Right atrium auricular region (tissue), 2 donors: Measurements from ENCODE around the gene PPT2. TPM values are rescaled to one million over a fixed set of nuclear protein-coding genes. Genes with fewer than 3 reads are reported as not detected.

Source experiments
- DNase-seq: peaks from one replicate; pipeline ENCODE4 v3.0.0-alpha.2; 2019; ENCODE audit warnings: low spot score
- H3K27ac ChIP-seq, 2 donors: fragments of 200-600 bp; sonication (generic); 1 replicate in 1 of 2; 2 replicates in 1 of 2; pipeline ENCODE4 v1.5.1; 2016 to 2019
- H3K27me3 ChIP-seq, 2 donors: fragments of 200-600 bp; sonication (generic); one replicate each; pipeline versions ENCODE4 v1.5.1 to v1.6.0; 2017 to 2019
- H3K36me3 ChIP-seq: fragments of 200-600 bp; sonication (generic); one replicate; pipeline ENCODE4 v1.5.1; 2016
- H3K4me1 ChIP-seq, 2 donors: fragments of 200-600 bp; sonication (generic); one replicate each; pipeline versions ENCODE4 v1.5.1 to v1.6.0; 2017 to 2019
- H3K4me3 ChIP-seq, 2 donors: fragments of 200-600 bp; sonication (generic); 1 replicate in 1 of 2; 2 replicates in 1 of 2; pipeline ENCODE4 v1.5.1; 2017 to 2019; ENCODE audit warnings: mild to moderate bottlenecking in 1 of 2, moderate library complexity in 1 of 2
- H3K9me3 ChIP-seq, 2 donors: fragments of 200-600 bp; sonication (generic); one replicate each; pipeline ENCODE4 v1.5.1; 2019
- total RNA-seq, 2 donors: library from RNA; depleted of rRNA; stranded (reverse); fragments of >200 nt; gene quantifications; one replicate each; pipeline ENCODE4 v1.1.0, GENCODE V29; 2016
- TF ChIP-seq, protein P1 (sequence below), 2 donors: fragments of 200-600 bp; sonication (generic); IDR thresholded peaks; one replicate each; pipeline ENCODE4 v1.5.1; 2019; ENCODE audit warnings: antibody characterized with exemption in 2 of 2

PPT2 gene
- total RNA-seq, 2 donors from 2014 or later = 19.5 to 27.0 TPM

DNA sequence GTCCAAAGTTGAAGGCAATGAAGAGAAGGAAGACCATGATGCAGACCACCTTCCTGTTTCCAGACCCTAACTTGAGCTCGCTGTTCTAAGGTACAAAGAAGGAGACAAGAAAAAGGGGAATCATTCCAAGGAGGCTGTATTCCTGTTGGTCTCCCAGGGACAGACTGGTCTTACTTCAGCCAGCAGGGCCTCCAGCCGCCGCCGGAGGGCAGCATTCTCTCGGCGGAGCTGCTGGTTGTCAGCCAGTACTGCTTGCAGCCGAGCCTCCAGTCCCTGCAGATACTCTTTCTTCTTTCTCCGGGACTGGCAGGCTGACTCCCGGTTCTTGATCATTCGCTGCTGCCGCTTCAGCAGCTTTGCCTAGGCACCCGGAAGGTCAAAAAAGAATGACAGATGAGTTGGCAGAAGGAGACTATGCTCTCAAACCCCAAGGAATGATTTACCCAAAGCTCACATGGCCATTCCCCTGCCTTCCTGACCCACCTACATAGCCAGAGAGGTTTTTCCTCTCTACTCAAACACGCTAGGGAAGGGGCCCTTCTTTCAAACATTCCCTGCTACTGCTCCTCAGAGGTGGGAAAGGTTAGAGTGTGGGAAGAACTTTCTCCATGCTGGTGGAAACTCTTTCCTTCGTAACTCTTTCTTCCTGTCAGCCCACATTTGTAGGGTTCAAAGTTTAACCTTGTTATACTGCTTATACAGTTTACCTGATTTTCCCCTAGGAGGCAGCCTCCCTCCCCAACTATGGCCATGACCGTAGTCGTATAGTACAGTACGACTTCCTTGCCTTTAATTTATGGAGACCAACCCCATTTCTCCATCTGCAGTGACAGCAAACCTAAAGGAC lies 34.9 kb upstream of the PPT2 start:
- Histone ChIP-seq H3K36me3 (peaks cover 68% of the 10 kb centered on the region), H3K9me3 (no peaks in the 10 kb centered on the region), H3K27me3 (no peaks in the 10 kb centered on the region), H3K27ac (peak overlapping the region in 1 of 2 donors; percentile 10), H3K4me1 (peaks cover 0 to 20% of the 10 kb centered on the region in 2 donors), H3K4me3 (no peak overlapping the region)
- TF ChIP-seq, protein P1, sequence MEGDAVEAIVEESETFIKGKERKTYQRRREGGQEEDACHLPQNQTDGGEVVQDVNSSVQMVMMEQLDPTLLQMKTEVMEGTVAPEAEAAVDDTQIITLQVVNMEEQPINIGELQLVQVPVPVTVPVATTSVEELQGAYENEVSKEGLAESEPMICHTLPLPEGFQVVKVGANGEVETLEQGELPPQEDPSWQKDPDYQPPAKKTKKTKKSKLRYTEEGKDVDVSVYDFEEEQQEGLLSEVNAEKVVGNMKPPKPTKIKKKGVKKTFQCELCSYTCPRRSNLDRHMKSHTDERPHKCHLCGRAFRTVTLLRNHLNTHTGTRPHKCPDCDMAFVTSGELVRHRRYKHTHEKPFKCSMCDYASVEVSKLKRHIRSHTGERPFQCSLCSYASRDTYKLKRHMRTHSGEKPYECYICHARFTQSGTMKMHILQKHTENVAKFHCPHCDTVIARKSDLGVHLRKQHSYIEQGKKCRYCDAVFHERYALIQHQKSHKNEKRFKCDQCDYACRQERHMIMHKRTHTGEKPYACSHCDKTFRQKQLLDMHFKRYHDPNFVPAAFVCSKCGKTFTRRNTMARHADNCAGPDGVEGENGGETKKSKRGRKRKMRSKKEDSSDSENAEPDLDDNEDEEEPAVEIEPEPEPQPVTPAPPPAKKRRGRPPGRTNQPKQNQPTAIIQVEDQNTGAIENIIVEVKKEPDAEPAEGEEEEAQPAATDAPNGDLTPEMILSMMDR (IDR thresholded peaks at IDR 0.05) = peak; percentile 81 to 94
- peak; percentile 91 for DNase-seq

DNA sequence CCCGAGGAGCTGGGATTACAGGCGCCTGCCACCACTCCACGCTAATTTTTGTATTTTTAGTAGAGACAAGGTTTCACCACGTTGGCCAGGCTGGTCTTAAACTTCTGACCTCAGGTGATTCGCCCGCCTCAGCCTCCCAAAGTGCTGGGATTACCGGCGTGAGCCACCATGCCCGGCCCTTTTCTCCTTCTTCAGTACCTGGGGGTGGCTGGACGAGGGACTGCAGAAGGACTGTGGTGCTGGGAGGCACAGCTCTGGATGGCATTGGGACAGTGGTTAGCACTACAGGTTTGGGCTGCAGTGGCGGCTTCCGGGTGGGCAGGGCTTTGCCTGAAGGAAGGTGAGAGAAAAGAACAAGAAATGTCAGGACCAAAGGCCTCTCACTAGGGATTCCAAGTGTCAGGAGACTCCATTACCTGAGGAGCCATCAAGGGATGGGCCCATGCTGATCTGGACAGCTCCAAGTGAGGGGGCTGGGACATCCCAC lies 33.3 kb upstream of the PPT2 start:
- Histone ChIP-seq H3K4me1 (peaks cover 0 to 7% of the 10 kb centered on the region in 2 donors), H3K9me3 (no peaks in the 10 kb centered on the region), H3K27me3 (no peaks in the 10 kb centered on the region), H3K4me3 (no peak overlapping the region), H3K36me3 (peaks cover 84% of the 10 kb centered on the region), H3K27ac (no peak overlapping the region)
- TF ChIP-seq, protein P1 (IDR thresholded peaks at IDR 0.05) = no peak
- DNase-seq = no peak

DNA sequence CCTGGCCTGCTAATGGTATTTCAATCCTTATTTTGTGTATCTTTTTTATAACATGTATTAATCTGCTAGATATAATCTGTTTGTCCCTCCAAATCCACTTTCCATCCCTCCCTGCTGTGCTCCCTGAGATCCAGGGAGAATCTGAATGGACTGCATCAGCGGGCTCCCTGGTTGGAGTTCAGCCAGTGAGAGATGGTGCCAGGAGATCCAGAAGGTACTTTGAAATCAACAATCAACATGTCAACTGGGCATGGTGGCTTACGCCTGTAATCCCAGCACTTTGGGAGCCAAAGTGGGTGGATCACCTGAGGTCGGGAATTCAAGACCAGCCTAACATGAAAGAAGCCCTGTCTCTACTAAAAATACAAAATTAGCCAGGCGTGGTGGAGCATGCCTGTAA lies 30.3 kb upstream of the PPT2 start:
- Histone ChIP-seq H3K27ac (no peak overlapping the region), H3K4me3 (no peak overlapping the region), H3K36me3 (peaks cover 61% of the 10 kb centered on the region), H3K4me1 (peaks cover 0 to 26% of the 10 kb centered on the region in 2 donors), H3K27me3 (no peaks in the 10 kb centered on the region), H3K9me3 (no peaks in the 10 kb centered on the region)
- TF ChIP-seq, protein P1 (IDR thresholded peaks at IDR 0.05) = no peak
- no peak for DNase-seq

DNA sequence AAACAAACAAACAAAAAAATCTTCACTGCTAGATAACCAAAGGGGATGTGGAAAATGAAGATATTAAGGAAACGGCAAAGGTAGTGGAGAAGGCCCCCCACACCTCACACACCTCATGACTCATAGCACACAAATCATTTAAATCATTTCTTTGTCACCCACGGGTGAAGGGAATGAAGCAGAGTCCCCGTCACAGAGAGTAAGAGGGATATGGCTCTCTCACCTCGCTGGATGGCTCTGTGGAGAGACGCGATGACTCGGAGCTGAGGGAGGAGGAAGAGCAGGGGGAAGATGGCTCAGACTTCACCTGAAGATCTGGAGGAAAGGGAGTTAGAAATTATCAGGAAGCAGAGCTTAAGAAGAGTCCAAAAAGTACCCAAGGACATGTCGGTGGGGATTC lies 27.1 kb upstream of the PPT2 start:
- H3K4me1 ChIP-seq = peaks cover 0 to 30% of the 10 kb centered on the region in 2 donors
- peaks cover 37% of the 10 kb centered on the region for H3K36me3 ChIP-seq
- H3K27me3 ChIP-seq = no peaks in the 10 kb centered on the region
- peak overlapping the region in 1 of 2 donors; percentile 71 for H3K4me3 ChIP-seq
- no peaks in the 10 kb centered on the region for H3K9me3 ChIP-seq
- no peak for DNase-seq
- TF ChIP-seq, protein P1 (IDR thresholded peaks at IDR 0.05) = no peak
- H3K27ac ChIP-seq = peak overlapping the region in 1 of 2 donors; percentile 90

DNA sequence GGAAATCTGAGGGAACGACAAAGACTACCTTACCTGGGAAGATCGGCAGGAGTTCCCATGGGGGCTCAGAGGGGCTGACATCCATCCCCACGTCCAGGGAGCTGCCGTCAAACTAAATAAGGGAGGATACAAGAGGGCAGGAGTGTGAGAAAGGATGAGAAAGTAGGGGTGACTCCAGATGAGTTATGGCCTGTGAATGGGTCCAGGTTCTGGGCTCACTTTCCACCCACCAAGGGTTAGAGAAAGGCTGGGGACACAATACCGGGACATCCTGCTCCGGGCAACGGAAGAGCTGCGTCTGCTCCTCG lies 26.6 kb upstream of the PPT2 start:
- DNase-seq = no peak
- no peaks in the 10 kb centered on the region for H3K27me3 ChIP-seq
- H3K4me1 ChIP-seq = peaks cover 0 to 30% of the 10 kb centered on the region in 2 donors
- peak overlapping the region; percentile 86 to 90 for H3K27ac ChIP-seq
- H3K9me3 ChIP-seq = no peaks in the 10 kb centered on the region
- TF ChIP-seq, protein P1 (IDR thresholded peaks at IDR 0.05) = no peak
- H3K36me3 ChIP-seq = peaks cover 32% of the 10 kb centered on the region
- peak overlapping the region; percentile 71 to 99 for H3K4me3 ChIP-seq
